Right renal pelvis (tissue), 4 donors: Measurements from ENCODE around the gene BCL11A. TPM values are rescaled to one million over a fixed set of nuclear protein-coding genes. Genes with fewer than 3 reads are reported as not detected.

Source experiments
- DNase-seq, 4 donors: peaks; one replicate each; pipeline ENCODE4 v3.0.0-alpha.2; 2013; ENCODE audit warnings: low read depth in 4 of 4, low spot score in 3 of 4, missing footprints in 1 of 4
- polyA plus RNA-seq, 4 donors: library from polyadenylated mRNA; unstranded; fragments of 120-200 nt; gene quantifications; one replicate each; pipeline ENCODE4 v1.2.1, GENCODE V29; 2013; ENCODE audit not compliant: insufficient read length in 4 of 4

BCL11A gene
- polyA plus RNA-seq, 4 donors: 12.1 to 16.4 (median 13.4) TPM

- no peak for DNase-seq
Measured at GRCh38 chr2:60512062-60512622, 41.3 kb downstream of the BCL11A start.

- no peak for DNase-seq
Measured at GRCh38 chr2:60510713-60511112, 42.7 kb downstream of the BCL11A start.

DNA sequence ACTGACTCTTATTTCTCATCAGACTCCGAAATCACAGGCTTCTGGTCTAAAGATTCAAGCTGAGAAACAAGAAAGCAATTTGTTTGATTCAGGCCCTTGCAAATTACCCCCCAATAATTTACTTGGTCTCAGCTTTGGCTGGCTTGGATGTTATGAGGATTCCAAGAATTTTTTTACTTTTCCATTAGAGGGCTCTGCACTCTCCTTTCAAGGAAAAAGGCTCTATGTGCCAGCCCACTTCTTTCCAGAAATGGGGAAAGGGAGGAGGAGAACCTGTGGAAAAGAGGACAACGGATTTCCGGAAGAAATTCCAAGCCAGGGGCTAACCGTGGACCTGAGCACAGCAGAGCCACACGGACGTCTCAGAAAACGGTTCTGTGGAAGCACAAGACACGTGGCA, 44.4 kb downstream of the BCL11A start:
- no peak for DNase-seq

- no peak for DNase-seq
Measured at GRCh38 chr2:60508339-60508917, 45.0 kb downstream of the BCL11A start.

- no peak for DNase-seq
Measured at GRCh38 chr2:60507211-60507965, 46.1 kb downstream of the BCL11A start.

GRCh38 chr2:60505880-60506260, 47.6 kb downstream of the BCL11A start:
- no peak for DNase-seq

- DNase-seq: no peak
Measured at GRCh38 chr2:60505240-60505879, 48.1 kb downstream of the BCL11A start.

- DNase-seq: no peak
Measured at GRCh38 chr2:60504049-60504448, 49.4 kb downstream of the BCL11A start.

GRCh38 chr2:60502144-60502543, 51.3 kb downstream of the BCL11A start:
- DNase-seq: no peak

DNA sequence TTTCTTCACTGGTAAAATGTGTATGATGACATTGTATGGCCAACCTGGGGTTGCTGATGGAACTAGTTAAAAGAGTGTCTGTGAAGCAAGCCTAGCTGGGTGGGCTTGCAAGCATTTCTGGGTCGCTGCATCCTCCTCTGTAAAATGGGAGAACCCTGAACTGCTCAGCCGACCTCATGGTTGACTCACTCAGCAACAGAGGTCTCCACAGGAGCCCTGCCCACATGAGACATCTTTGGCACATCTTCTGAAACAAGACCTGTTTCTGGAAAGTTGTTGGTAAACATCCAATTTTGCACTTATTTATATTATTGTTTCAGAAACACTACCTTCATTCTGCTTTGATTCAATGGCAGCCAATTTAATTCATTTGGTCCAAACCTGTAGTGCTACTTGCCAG, 52.6 kb downstream of the BCL11A start:
- DNase-seq: no peak

DNA sequence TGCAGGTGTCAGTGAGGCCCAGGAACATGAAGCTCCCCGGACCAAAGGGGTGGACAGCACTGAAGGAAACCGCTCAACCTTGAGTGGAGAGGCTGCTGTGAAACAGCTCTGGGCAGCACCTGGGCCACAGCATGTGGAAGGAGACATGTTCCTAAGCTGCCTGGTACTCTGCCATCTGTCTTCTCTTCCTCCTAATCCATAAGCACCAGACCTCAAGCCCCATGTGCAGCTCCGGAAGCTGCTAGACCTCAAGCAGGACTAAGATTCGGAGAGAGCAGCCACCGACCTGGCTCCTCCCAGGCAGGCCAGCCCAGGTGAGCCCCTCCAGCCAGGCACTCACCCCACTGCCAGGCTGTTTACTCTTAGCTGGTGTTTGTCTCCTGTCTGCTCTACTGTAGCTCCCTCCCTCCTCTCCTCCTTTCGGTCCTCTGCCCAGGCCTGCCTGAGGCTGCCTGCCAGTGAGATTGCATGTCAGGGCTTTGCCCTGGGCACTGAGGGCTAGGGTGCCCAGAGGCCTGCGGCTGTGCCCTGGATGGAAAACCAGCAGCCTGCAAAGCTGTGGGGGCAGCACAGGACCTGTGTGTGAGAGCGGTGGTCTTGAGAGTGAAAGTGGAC, 53.7 kb downstream of the BCL11A start:
- DNase-seq: no peak

- no peak for DNase-seq
Measured at GRCh38 chr2:60498816-60499429, 54.5 kb downstream of the BCL11A start.

- DNase-seq: no peak
Measured at GRCh38 chr2:60498127-60498815, 55.2 kb downstream of the BCL11A start.

DNA sequence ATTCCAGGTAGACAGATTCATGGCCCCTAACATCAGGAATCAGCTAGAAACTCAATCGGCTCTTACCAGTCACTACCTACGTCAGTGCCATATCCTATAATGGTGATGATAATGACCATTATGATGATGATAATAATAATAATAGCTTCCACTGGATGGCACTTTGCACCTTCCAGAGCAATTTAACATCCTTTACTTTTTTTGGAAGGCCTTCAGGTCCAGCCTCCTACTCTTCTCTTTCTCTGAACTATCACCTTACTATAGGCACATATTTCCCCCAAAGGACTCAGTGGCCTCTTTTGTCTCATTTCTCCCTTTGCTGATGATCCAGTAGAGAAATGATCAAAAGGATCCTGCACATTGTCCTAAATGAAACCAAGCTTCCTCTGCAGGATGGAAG, 56.0 kb downstream of the BCL11A start:
- no peak for DNase-seq

- DNase-seq: no peak
Measured at GRCh38 chr2:60496956-60497355, 56.5 kb downstream of the BCL11A start.

DNA sequence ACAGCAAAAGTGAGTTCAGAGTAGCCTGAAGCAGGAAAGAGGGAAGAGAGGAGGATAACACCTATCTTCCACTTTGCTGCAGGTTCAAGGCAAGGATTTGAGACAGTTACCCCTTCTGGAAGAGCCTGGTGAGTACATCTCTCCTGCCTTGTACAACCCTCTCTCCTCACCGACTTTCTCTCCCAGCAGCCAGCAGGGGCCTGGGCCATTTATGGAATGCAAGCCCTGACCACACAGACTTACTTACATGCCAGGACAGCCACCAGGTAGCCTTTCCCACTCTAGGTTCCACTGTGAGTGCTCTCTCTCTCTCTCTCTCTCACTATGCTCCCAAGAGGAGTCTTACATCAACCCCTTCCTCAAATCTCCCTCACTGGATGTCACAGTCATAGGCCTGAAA, 57.0 kb downstream of the BCL11A start:
- DNase-seq: no peak

DNA sequence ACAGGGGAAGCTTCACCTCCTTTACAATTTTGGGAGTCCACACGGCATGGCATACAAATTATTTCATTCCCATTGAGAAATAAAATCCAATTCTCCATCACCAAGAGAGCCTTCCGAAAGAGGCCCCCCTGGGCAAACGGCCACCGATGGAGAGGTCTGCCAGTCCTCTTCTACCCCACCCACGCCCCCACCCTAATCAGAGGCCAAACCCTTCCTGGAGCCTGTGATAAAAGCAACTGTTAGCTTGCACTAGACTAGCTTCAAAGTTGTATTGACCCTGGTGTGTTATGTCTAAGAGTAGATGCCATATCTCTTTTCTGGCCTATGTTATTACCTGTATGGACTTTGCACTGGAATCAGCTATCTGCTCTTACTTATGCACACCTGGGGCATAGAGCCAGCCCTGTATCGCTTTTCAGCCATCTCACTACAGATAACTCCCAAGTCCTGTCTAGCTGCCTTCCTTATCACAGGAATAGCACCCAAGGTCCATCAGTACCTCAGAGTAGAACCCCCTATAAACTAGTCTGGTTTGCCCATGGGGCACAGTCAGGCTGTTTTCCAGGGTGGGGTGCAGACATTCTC, 58.3 kb downstream of the BCL11A start:
- DNase-seq: no peak

DNA sequence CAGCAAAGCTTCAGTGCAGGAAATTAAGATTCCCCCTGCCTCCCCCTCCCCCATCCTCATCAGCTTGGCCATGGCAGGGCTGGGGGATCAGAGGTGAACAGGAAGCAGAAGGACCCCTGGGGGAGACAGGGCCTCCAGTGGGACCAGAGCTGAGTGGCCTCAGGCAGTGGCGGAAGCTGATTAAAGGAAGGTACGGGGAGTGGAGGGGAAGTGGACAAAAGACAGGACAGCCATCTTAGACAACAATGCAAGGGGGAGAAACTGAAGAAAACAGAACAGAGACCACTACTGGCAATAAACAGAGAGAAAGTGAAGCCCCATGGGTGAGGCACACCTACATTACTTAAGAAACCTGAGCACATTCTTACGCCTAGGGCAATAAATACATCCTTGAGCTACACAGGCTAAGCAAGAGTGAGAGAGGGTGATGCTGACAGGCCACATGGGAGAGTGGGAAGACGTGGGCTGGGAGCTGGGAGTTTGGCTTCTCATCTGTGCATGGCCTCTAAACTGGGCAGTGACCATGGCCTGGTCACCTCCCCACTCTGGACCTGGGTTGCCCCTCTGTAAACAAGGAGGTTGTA, 59.6 kb downstream of the BCL11A start:
- no peak for DNase-seq

DNA sequence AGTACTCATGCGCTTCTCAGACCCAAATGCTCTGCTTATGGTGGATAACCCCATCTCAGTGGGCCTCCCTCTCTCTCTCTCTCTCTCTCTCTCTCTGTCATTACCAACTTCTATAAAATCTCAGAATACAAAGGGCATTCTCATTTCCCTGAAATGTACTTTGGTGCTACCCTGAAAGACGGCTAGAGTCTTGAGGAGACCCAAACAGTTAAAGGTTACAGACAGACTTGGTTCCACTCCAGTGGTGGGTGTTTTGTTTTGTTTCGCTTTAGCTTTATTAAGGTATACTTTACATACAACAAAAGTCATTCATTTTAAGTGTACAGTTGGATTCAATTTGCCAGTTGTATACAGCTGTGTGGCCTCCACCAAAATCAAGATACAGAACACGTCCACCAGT, 60.9 kb downstream of the BCL11A start:
- no peak for DNase-seq

DNA sequence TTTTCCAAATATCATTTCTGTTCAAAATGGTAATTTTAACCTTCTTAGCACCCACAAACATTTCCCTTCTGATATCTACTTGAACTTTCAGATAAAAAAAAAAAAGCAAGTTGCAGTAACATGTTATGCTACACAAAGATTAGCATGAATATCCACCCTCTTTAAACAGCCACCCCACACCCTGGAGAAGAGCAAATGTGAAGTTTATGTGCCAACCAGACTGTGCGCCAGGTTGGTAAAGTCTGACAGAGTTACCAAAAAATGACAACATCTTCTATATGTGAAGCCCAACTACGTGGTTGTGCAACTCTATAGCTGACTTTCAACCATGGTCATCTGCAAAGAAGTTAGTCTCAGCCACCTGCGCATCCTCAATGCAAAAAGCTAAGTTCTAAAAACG, 62.6 kb downstream of the BCL11A start:
- no peak for DNase-seq
